Panc1 (cell line): ENCODE measurements around the gene SMTNL1. TPM values are rescaled to one million over a fixed set of nuclear protein-coding genes. Genes with fewer than 3 reads are reported as not detected.

Experiments used
- ATAC-seq: fragments of 200-7000 bp; cut with Tn5 transposase; 2 replicates; pipeline ENCODE4 v1.9.1; 2020; ENCODE audit warnings: mild to moderate bottlenecking, moderate library complexity
- BruUV-seq: library from RNA; stranded (reverse); fragments of 400-500 nt; replicated peaks from 2 replicates; lab custom pipeline; 2021; lab: Mats Ljungman, UMichigan
- CTCF ChIA-PET: fragments of 300-600 bp; sonication (Branson Sonifier 250); formaldehyde crosslinking; loops from one replicate; lab custom pipeline; 2022; ENCODE audit warnings: antibody characterized with exemption; lab: Charles Lee
- POLR2A ChIA-PET: fragments of 300-600 bp; sonication (Branson Sonifier 250); formaldehyde crosslinking; loops from one replicate; lab custom pipeline; 2022; ENCODE audit warnings: antibody characterized with exemption; lab: Charles Lee
- DNase-seq: peaks from one replicate; pipeline ENCODE4 v3.0.0-alpha.2; 2010; ENCODE audit warnings: low read depth, low spot score
- H3K27ac ChIP-seq: 2 replicates; pipeline ENCODE4 v1.5.1; 2011; ENCODE audit warnings: mild to moderate bottlenecking, low read length, inconsistent platforms
- H3K27me3 ChIP-seq: fragments of 200-500 bp; sonication (Bioruptor generic); 2 replicates; pipeline ENCODE4 v1.6.0; 2014; ENCODE audit warnings: low read length, inconsistent platforms; ENCODE audit not compliant: control insufficient read depth, insufficient read depth
- H3K36me3 ChIP-seq: fragments of 200-500 bp; sonication (Bioruptor generic); 2 replicates; pipeline ENCODE4 v1.5.1; 2014; ENCODE audit warnings: inconsistent platforms, mild to moderate bottlenecking, low read length, moderate library complexity; ENCODE audit not compliant: control insufficient read depth, insufficient read depth
- H3K4me1 ChIP-seq: 2 replicates; pipeline ENCODE4 v1.5.1; 2011; ENCODE audit warnings: inconsistent platforms, mild to moderate bottlenecking, low read length, moderate library complexity; ENCODE audit not compliant: control insufficient read depth, insufficient read depth
- H3K4me3 ChIP-seq, 2 experiments: 2 replicates each; pipeline ENCODE4 v1.5.1; 2011 to 2012; ENCODE audit warnings: low read depth in 2 of 2, low read length in 2 of 2, mild to moderate bottlenecking in 2 of 2, inconsistent platforms in 1 of 2, moderate library complexity in 1 of 2
- H3K9me3 ChIP-seq: fragments of 200-500 bp; sonication (Bioruptor generic); 2 replicates; pipeline ENCODE4 v1.5.1; 2014; ENCODE audit warnings: low read depth, mild to moderate bottlenecking, inconsistent platforms, low read length, moderate library complexity; ENCODE audit not compliant: control insufficient read depth, insufficient read depth
- CTCF ChIP-seq: fragments of 450-650 bp; IDR thresholded peaks from 2 replicates; pipeline ENCODE4 v1.5.1; 2017; ENCODE audit warnings: mild to moderate bottlenecking
- POLR2AphosphoS5 ChIP-seq: IDR thresholded peaks from 2 replicates; pipeline ENCODE4 v1.6.1; 2012; ENCODE audit warnings: mild to moderate bottlenecking, low read depth, low read length, moderate library complexity
- REST ChIP-seq, 2 experiments: IDR thresholded peaks; 2 replicates each; pipeline ENCODE4 v1.6.1; 2011 to 2012; ENCODE audit warnings: low read depth in 2 of 2, control low read depth in 1 of 2, low read length in 1 of 2, mild to moderate bottlenecking in 1 of 2, moderate library complexity in 1 of 2; ENCODE audit not compliant: insufficient read depth in 1 of 2
- SIN3A ChIP-seq: IDR thresholded peaks from 2 replicates; pipeline ENCODE4 v1.6.1; 2012; ENCODE audit warnings: low read depth, mild to moderate bottlenecking, low read length, moderate library complexity, borderline replicate concordance; ENCODE audit not compliant: insufficient read depth
- TCF7L2 ChIP-seq: IDR thresholded peaks from 2 replicates; pipeline ENCODE4 v1.6.1; 2011; ENCODE audit warnings: mild to moderate bottlenecking, low read depth, low read length, inconsistent platforms
- in situ Hi-C: cut with HindIII; loops from 2 replicates; pipeline ENCODE4 v1.10.0; 2016; ENCODE audit warnings: low sequenced_read_pairs, low pct_unique_long_range_greater_than_20kb
- intact Hi-C: fragments of 100-400 bp; cut with micrococcal nuclease; formaldehyde crosslinking; loops from one replicate; pipeline ENCODE4 v1.10.0; 2022; ENCODE audit not compliant: unreplicated experiment
- total RNA-seq: library from RNA; stranded (reverse); gene quantifications from one replicate; pipeline ENCODE4 v1.2.1, GENCODE V29; 2021; ENCODE audit not compliant: unreplicated experiment

SMTNL1 gene
- total RNA-seq, 1 experiment from 2014 or later = not detected

GRCh38 chr11:57596266-57596885 is 59.0 kb downstream of the SMTNL1 start:
- TF ChIP-seq TCF7L2 = no peak
- TF ChIP-seq CTCF = no peak
- no peak for TF ChIP-seq POLR2AphosphoS5
- no peak for TF ChIP-seq SIN3A
- TF ChIP-seq REST (IDR thresholded peaks at IDR 0.05; ENCODE audit: insufficient read depth in 1 of 2, low read depth in 2 of 2, low read length in 1 of 2) = no peak

GRCh38 chr11:57597461-57597915 is 60.1 kb downstream of the SMTNL1 start, which contains the start of gene SERPING1:
Gene SERPING1 (plus strand): TSS chr11:57597685. CDS start chr11:57598271, 586 bp downstream.
- in situ Hi-C loops = no loop called here

More at GRCh38 chr11:57596266-57596885, 59.0 kb downstream of the SMTNL1 start:
- DNase-seq = no peak
- intact Hi-C loops (no loop called here), in situ Hi-C loops (no loop called here)
- ATAC-seq = no peak
- H3K27ac ChIP-seq = no peak overlapping the region
- no peaks in the 10 kb centered on the region for H3K36me3 ChIP-seq
- H3K9me3 ChIP-seq = no peaks in the 10 kb centered on the region
- H3K4me3 ChIP-seq = no peak overlapping the region
- no TSS peak for BruUV-seq
- ChIA-PET CTCF (interaction anchor here (0.7 kb wide), 1 partner anchor 16 kb away, joined by 5 read pairs; no protein-coding TSS in a partner anchor), POLR2A (interaction anchor here (0.6 kb wide), 1 partner anchor 51 kb away, joined by 3 read pairs; no protein-coding TSS in a partner anchor)
- no peaks in the 10 kb centered on the region for H3K4me1 ChIP-seq
- H3K27me3 ChIP-seq = no peaks in the 10 kb centered on the region

More at GRCh38 chr11:57597461-57597915, 60.1 kb downstream of the SMTNL1 start, which contains the start of gene SERPING1:
- DNase-seq = no peak
- TF ChIP-seq SIN3A (no peak), POLR2AphosphoS5 (no peak), CTCF (no peak), REST (IDR thresholded peaks at IDR 0.05; ENCODE audit: insufficient read depth in 1 of 2, low read depth in 2 of 2, low read length in 1 of 2) (no peak), TCF7L2 (no peak)
- intact Hi-C loops = no loop called here
- CTCF ChIA-PET = no interaction called here
- no peak for ATAC-seq
- Histone ChIP-seq H3K36me3 (no peaks in the 10 kb centered on the region), H3K27ac (no peak within 1 kb of the TSS), H3K4me3 (peak within 1 kb of the TSS; percentile 15 to 16; a peak in 3 of 4 replicates), H3K27me3 (no peaks in the 10 kb centered on the region), H3K4me1 (no peaks in the 10 kb centered on the region), H3K9me3 (no peaks in the 10 kb centered on the region)
- no TSS peak for BruUV-seq
- POLR2A ChIA-PET = interaction anchor here (0.6 kb wide), 1 partner anchor 18 kb away, joined by 7 read pairs; no protein-coding TSS in a partner anchor
